Activated naive CD8-positive, alpha-beta T cell treated with anti-CD3 and anti-CD28 coated beads, Interleukin-2, amount 50 U/mL, for 24 hours (primary cell): ENCODE measurements around the gene CACNA1I.

Experiments used
- ATAC-seq: fragments of 150-1000 bp; cut with Tn5 transposase; one replicate; pipeline ENCODE4 v1.10.0; 2021
- DNase-seq: peaks from one replicate; pipeline ENCODE4 v3.0.0; 2021
- H3K27ac Mint-ChIP-seq: one replicate; pipeline ENCODE4 v1.8.0; 2021; ENCODE audit warnings: mild to moderate bottlenecking, mixed read lengths
- H3K27me3 Mint-ChIP-seq: one replicate; pipeline ENCODE4 v1.8.0; 2021; ENCODE audit warnings: mixed read lengths
- H3K36me3 Mint-ChIP-seq: one replicate; pipeline ENCODE4 v1.8.0; 2021; ENCODE audit warnings: low read depth, mixed read lengths
- H3K4me1 Mint-ChIP-seq: one replicate; pipeline ENCODE4 v1.8.0; 2021; ENCODE audit warnings: mixed read lengths
- H3K4me3 Mint-ChIP-seq: one replicate; pipeline ENCODE4 v1.8.0; 2021; ENCODE audit warnings: mild to moderate bottlenecking, moderate library complexity, mixed read lengths
- H3K9me3 Mint-ChIP-seq: one replicate; pipeline ENCODE4 v1.8.0; 2021; ENCODE audit warnings: mixed read lengths

CACNA1I gene

GRCh38 chr22:39715778-39716495 lies 145.4 kb downstream of the CACNA1I start:
- no peak for DNase-seq
- Mint-ChIP-seq H3K4me3 (no peak overlapping the region), H3K9me3 (no peaks in the 10 kb centered on the region), H3K4me1 (no peaks in the 10 kb centered on the region), H3K27me3 (no peaks in the 10 kb centered on the region), H3K27ac (peak overlapping the region; percentile 39), H3K36me3 (no peaks in the 10 kb centered on the region)
- no peak for ATAC-seq

- H3K9me3 Mint-ChIP-seq, result no peaks in the 10 kb centered on the region
- H3K36me3 Mint-ChIP-seq, result no peaks in the 10 kb centered on the region
- no peak for DNase-seq
- H3K4me1 Mint-ChIP-seq, result no peaks in the 10 kb centered on the region
- peak overlapping the region; percentile 39 for H3K27ac Mint-ChIP-seq
- no peak overlapping the region for H3K4me3 Mint-ChIP-seq
- no peak for ATAC-seq
- no peaks in the 10 kb centered on the region for H3K27me3 Mint-ChIP-seq
Measured at GRCh38 chr22:39716534-39716933, 146.0 kb downstream of the CACNA1I start.

- no peak for DNase-seq
- no peak overlapping the region for H3K27ac Mint-ChIP-seq
- H3K4me3 Mint-ChIP-seq, result no peak overlapping the region
Measured at GRCh38 chr22:39717099-39717498, 146.5 kb downstream of the CACNA1I start.

GRCh38 chr22:39718206-39718605 lies 147.7 kb downstream of the CACNA1I start:
- Mint-ChIP-seq H3K27me3 (peaks cover under 1% of the 10 kb centered on the region), H3K4me3 (no peak overlapping the region), H3K36me3 (no peaks in the 10 kb centered on the region), H3K27ac (no peak overlapping the region), H3K9me3 (peaks cover 4% of the 10 kb centered on the region), H3K4me1 (peaks cover 2% of the 10 kb centered on the region)
- no peak for ATAC-seq
- no peak for DNase-seq

More at GRCh38 chr22:39717099-39717498, 146.5 kb downstream of the CACNA1I start:
- Mint-ChIP-seq H3K27me3 (no peaks in the 10 kb centered on the region), H3K9me3 (no peaks in the 10 kb centered on the region), H3K4me1 (no peaks in the 10 kb centered on the region), H3K36me3 (no peaks in the 10 kb centered on the region)
- no peak for ATAC-seq

- ATAC-seq, result no peak
- peaks cover 4% of the 10 kb centered on the region for H3K9me3 Mint-ChIP-seq
Measured at GRCh38 chr22:39718921-39719475, 148.4 kb downstream of the CACNA1I start.

GRCh38 chr22:39719559-39720450 lies 149.3 kb downstream of the CACNA1I start:
- H3K27me3 Mint-ChIP-seq, result peaks cover 2% of the 10 kb centered on the region
- no peak for ATAC-seq
- DNase-seq, result no peak
- H3K36me3 Mint-ChIP-seq, result no peaks in the 10 kb centered on the region
- peaks cover 4% of the 10 kb centered on the region for H3K9me3 Mint-ChIP-seq
- H3K4me1 Mint-ChIP-seq, result peaks cover 2% of the 10 kb centered on the region
- H3K4me3 Mint-ChIP-seq, result no peak overlapping the region
- H3K27ac Mint-ChIP-seq, result no peak overlapping the region

More at GRCh38 chr22:39718921-39719475, 148.4 kb downstream of the CACNA1I start:
- no peaks in the 10 kb centered on the region for H3K36me3 Mint-ChIP-seq
- H3K27me3 Mint-ChIP-seq, result peaks cover 2% of the 10 kb centered on the region
- DNase-seq, result no peak
- H3K27ac Mint-ChIP-seq, result no peak overlapping the region
- peaks cover 2% of the 10 kb centered on the region for H3K4me1 Mint-ChIP-seq
- H3K4me3 Mint-ChIP-seq, result no peak overlapping the region

- DNase-seq, result no peak
- H3K36me3 Mint-ChIP-seq, result no peaks in the 10 kb centered on the region
- peaks cover 2% of the 10 kb centered on the region for H3K4me1 Mint-ChIP-seq
- H3K27ac Mint-ChIP-seq, result no peak overlapping the region
- peaks cover 2% of the 10 kb centered on the region for H3K27me3 Mint-ChIP-seq
- peaks cover 4% of the 10 kb centered on the region for H3K9me3 Mint-ChIP-seq
- H3K4me3 Mint-ChIP-seq, result no peak overlapping the region
- peak; percentile 53 for ATAC-seq
Measured at GRCh38 chr22:39721206-39722031, 150.9 kb downstream of the CACNA1I start.

GRCh38 chr22:39722032-39722325 lies 151.4 kb downstream of the CACNA1I start:
- Mint-ChIP-seq H3K4me3 (no peak overlapping the region), H3K27ac (no peak overlapping the region), H3K36me3 (no peaks in the 10 kb centered on the region), H3K4me1 (peaks cover 2% of the 10 kb centered on the region), H3K27me3 (peaks cover 5% of the 10 kb centered on the region), H3K9me3 (peaks cover 4% of the 10 kb centered on the region)
- ATAC-seq (no peak), DNase-seq (no peak)

GRCh38 chr22:39722501-39722900 lies 151.9 kb downstream of the CACNA1I start:
- no peak overlapping the region for H3K4me3 Mint-ChIP-seq
- ATAC-seq, result no peak
- H3K27ac Mint-ChIP-seq, result no peak overlapping the region
- peaks cover 2% of the 10 kb centered on the region for H3K4me1 Mint-ChIP-seq
- H3K36me3 Mint-ChIP-seq, result no peaks in the 10 kb centered on the region
- H3K9me3 Mint-ChIP-seq, result peaks cover 4% of the 10 kb centered on the region
- no peak for DNase-seq
- peaks cover 5% of the 10 kb centered on the region for H3K27me3 Mint-ChIP-seq

GRCh38 chr22:39723463-39723862 lies 152.9 kb downstream of the CACNA1I start:
- Mint-ChIP-seq H3K36me3 (no peaks in the 10 kb centered on the region), H3K27me3 (peaks cover 5% of the 10 kb centered on the region), H3K27ac (no peak overlapping the region), H3K4me3 (no peak overlapping the region), H3K9me3 (peaks cover 4% of the 10 kb centered on the region), H3K4me1 (peaks cover 2% of the 10 kb centered on the region)
- ATAC-seq (no peak), DNase-seq (no peak)

- H3K9me3 Mint-ChIP-seq, result peaks cover 4% of the 10 kb centered on the region
- peaks cover 5% of the 10 kb centered on the region for H3K27me3 Mint-ChIP-seq
- no peak overlapping the region for H3K27ac Mint-ChIP-seq
- ATAC-seq (no peak), DNase-seq (no peak)
- no peaks in the 10 kb centered on the region for H3K36me3 Mint-ChIP-seq
- no peak overlapping the region for H3K4me3 Mint-ChIP-seq
- peaks cover 2% of the 10 kb centered on the region for H3K4me1 Mint-ChIP-seq
Measured at GRCh38 chr22:39723899-39724351, 153.4 kb downstream of the CACNA1I start.

GRCh38 chr22:39724390-39724789 lies 153.8 kb downstream of the CACNA1I start:
- no peak overlapping the region for H3K27ac Mint-ChIP-seq
- no peak for ATAC-seq
- H3K4me3 Mint-ChIP-seq, result no peak overlapping the region
- H3K4me1 Mint-ChIP-seq, result peaks cover 2% of the 10 kb centered on the region
- H3K9me3 Mint-ChIP-seq, result peaks cover 4% of the 10 kb centered on the region
- H3K27me3 Mint-ChIP-seq, result peaks cover 5% of the 10 kb centered on the region
- no peak for DNase-seq
- no peaks in the 10 kb centered on the region for H3K36me3 Mint-ChIP-seq

- H3K9me3 Mint-ChIP-seq, result peaks cover 4% of the 10 kb centered on the region
- no peak overlapping the region for H3K4me3 Mint-ChIP-seq
- H3K36me3 Mint-ChIP-seq, result no peaks in the 10 kb centered on the region
- H3K4me1 Mint-ChIP-seq, result peaks cover 2% of the 10 kb centered on the region
- ATAC-seq, result no peak
- no peak overlapping the region for H3K27ac Mint-ChIP-seq
- no peak for DNase-seq
- peaks cover 5% of the 10 kb centered on the region for H3K27me3 Mint-ChIP-seq
Measured at GRCh38 chr22:39724857-39725256, 154.3 kb downstream of the CACNA1I start.

- Mint-ChIP-seq H3K27me3 (peaks cover 5% of the 10 kb centered on the region), H3K4me1 (peaks cover 2% of the 10 kb centered on the region), H3K9me3 (peaks cover 4% of the 10 kb centered on the region), H3K4me3 (no peak overlapping the region), H3K36me3 (no peaks in the 10 kb centered on the region), H3K27ac (no peak overlapping the region)
- DNase-seq, result no peak
- no peak for ATAC-seq
Measured at GRCh38 chr22:39725351-39726035, 154.9 kb downstream of the CACNA1I start.
